GM19397 (cell line): ENCODE data around the gene IGF2.

ENCODE experiments used
- ATAC-seq: cut with Tn5 transposase; IDR thresholded peaks from one replicate; pipeline ENCODE4 v1.9.1; 2021; ENCODE audit warnings: mild to moderate bottlenecking, moderate library complexity; ENCODE audit not compliant: unreplicated experiment

IGF2 gene

GRCh38 chr11:2154195-2154585 is 15.0 kb upstream of the IGF2 start:
- ATAC-seq = no peak

DNA sequence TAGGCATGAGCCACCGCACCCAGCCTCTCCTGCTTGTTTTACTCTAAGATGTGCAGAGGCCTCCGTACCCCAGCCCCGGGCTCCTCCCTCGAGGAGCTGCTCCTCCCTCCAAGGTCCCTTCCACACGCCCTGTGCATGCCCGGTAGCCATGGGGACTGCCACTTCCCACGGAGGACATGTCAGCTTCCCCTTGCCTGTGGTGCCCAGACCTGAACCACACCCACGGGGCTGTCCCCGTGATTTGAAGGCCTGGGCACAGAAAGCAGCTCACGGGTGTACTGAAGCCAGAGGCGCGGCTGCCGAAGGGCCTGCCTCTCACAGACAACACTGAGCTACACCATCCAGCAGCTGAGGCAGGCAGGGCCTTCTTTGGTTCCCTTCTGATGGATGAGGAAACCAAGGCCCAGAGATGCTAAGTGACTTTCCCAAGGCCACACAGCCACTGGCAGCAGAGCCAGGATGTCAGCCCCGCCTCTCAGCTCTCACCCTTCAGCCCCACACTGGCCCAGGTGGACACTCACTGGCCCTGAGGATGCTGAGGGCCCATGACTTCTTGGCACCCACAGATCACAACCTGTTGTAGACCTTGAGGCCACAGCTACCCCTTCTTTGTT is 14.5 kb upstream of the IGF2 start:
- ATAC-seq = no peak

DNA sequence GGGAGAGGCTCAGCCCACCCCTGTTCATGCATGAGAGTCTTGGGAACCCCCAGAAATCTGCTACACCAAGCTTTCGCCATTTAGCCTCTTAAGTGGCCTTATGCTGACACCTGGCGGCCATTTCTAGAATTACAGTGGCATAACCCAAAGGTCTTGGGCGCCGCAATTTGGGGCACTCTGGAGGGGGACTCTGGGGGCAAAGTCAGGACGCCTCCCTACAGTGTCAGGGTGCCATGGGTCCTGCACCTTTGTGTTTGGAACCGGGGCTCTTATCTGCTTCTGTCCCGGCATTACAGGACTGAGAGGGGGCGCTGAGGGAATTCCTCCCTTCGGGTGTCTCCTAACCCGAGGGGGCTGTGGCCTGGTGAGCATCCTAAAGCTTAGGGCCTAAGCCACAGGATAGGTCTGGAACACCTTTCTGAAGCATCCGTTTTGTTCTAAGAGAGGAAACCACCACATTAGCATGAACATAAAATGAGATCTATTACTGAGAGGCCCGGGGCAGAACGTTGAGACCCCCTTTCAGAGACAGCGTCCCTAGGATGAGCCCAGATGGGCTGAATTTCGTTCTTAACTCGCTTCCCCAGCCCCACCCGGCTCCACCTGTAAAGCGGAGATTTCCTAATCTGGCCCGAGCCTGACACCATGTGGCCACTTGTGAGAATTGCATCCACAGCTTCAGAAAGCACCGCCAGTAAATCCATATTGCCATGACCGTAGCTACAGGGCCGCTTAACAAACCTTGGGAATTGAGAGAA is 12.5 kb upstream of the IGF2 start:
- ATAC-seq = no peak

GRCh38 chr11:2149864-2150847 is 11.0 kb upstream of the IGF2 start:
- ATAC-seq = no peak

- ATAC-seq = no peak
Measured at GRCh38 chr11:2149460-2149859, 10.3 kb upstream of the IGF2 start.

DNA sequence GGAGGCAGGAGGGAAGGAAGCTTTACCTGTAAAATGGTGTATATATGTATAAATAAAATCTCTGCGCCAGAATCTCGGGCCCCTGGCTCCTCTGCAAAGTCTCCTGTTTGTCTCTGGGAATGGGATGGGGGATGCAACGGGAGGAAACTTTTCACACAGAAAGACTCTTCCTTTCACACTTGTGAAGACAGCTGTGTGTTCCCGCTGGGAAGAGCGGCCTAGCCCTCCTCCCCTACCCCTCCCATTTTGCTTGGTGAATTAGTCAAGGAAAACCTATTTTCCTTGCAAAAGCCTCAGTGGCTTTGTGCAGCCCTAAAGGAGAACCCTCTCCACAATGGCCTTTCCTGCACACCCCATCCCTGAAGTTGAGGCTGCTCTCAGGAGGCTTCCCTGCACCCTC is 9.4 kb upstream of the IGF2 start:
- no peak for ATAC-seq

GRCh38 chr11:2147391-2147790 is 8.2 kb upstream of the IGF2 start:
- no peak for ATAC-seq

- ATAC-seq = no peak
Measured at GRCh38 chr11:2146051-2146450, 6.9 kb upstream of the IGF2 start.

GRCh38 chr11:2144544-2145248 is 5.5 kb upstream of the IGF2 start:
- no peak for ATAC-seq

- no peak for ATAC-seq
Measured at GRCh38 chr11:2143799-2144543, 4.8 kb upstream of the IGF2 start.

DNA sequence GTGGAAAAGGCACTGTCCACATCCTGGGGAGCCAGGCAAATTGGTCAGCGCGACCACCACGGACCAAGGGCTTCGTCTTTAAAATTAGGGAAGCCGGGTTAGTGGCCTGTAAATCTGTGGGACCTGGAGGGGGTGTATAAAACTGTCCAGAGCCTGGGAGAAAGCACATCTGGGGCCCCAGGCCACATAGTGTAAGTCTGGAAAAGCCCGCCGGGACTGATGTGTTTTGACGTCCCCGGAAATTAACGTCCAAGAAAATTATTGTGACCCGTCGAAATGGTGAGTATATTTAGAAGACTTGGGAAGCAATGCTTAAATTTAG is 4.2 kb upstream of the IGF2 start:
- ATAC-seq = no peak

GRCh38 chr11:2142762-2143202 is 3.6 kb upstream of the IGF2 start:
- ATAC-seq = no peak

DNA sequence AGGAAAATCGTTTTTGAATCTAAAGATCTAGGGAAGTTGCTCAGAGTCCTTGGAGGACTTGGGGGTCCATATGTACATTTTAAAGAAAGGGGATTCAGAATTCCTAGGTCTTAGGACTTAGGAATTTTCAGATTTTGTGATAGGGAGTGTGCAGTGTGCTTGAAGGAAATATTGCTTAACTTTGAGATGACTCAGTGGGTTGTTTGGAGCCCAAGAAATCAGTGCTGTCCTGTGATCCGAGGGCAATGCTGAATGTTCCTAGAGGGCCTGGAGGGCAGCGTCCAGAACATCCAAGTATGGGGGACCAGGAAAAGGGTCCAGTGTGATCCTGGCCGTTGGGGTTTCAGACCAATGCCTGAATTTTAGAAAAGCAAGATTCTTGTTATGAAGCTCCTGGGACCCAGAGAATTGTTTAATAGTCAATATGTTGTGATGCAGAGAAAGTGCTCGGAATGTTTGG is 3.1 kb upstream of the IGF2 start:
- no peak for ATAC-seq

DNA sequence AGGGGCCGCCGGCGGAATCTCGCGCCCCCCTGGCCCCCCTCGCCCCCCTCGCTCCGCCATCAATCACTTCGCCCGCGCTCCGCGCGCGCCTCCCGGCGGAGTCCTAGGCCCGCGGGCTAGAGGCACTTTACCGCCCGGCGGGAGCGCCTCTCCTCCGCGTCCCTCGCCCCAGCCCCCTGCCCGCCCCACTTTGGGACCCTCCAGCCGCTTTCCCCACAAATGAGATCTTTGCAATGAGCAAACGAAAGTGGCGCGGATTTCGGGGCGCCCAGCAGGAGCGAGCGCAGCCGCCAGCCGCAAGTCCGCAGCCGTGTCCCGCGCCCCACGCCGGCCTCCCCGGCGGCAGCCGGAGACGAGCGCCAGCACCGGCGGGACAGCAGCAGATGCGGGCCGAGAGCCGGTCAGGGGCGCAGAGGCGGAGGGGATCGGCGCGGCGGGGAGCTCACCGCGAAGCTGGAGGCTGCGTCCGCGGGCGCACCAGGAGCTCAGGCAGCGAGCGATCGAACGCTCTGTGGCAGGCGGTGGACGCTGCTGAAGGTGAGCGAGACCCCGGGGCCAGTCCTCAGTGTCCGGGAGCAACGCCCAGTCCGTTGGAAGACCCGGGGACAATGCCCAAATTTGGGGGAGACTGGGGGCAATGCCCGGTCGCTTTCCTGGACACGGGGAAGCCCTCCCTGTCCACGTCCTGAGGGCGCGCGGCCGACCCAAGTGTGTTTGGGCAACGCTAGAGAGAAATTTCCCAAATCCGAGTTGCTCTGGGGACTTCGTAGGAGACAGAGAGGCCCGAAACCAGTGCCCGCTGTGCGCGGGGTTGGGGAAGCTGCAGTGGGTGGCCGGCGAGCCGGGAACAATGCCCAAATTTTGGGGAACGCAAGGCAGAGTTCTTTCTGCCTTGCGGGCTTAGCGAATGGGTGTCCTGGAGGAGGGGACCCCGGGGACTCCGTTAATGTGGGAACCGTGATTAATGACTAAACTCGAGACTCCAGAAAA is 1.5 kb upstream of the IGF2 start:
- ATAC-seq = no peak

- no peak for ATAC-seq
Measured at GRCh38 chr11:2139621-2140337, 590 bp upstream of the IGF2 start.

GRCh38 chr11:2138431-2139122 is 612 bp downstream of the IGF2 start:
- no peak for ATAC-seq

DNA sequence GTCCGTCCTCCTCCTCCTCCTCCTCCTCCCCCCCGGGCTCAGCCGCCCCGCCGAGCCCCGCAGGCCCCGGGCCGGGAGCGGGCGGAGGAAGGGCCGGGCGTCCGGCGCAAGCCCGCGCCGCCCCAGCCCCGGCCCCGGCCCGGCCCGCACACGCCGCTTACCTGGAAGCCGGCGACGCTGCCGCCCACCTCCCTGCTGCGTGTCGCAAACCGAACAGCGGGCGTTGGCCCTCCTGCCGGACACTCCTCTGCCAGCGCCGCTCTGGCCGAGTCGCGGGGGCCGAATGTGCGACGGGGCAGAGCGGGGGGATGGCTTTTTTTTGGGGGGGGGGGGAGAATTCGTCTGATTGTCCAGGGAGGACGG is 1.1 kb downstream of the IGF2 start:
- no peak for ATAC-seq
